HG02840 (cell line): ENCODE data around the gene TMEM117.
"Not testable (repeated sequence)": the region's sequence is repeated elsewhere in the genome, so short reads cannot be mapped to it uniquely, and the experiment has no call there.

Experiments used
- ATAC-seq: cut with Tn5 transposase; IDR thresholded peaks from one replicate; pipeline ENCODE4 v1.9.1; 2021; ENCODE audit warnings: mild to moderate bottlenecking, moderate library complexity, moderate number of reproducible peaks; ENCODE audit not compliant: unreplicated experiment, low FRiP score

TMEM117 gene

GRCh38 chr12:44347145-44347544, 511.3 kb downstream of the TMEM117 start:
- no peak for ATAC-seq

GRCh38 chr12:44357494-44357893, 521.6 kb downstream of the TMEM117 start:
- ATAC-seq, result no peak

- no peak for ATAC-seq
Measured at GRCh38 chr12:44358636-44359035, 522.8 kb downstream of the TMEM117 start.

- ATAC-seq, result no peak
Measured at GRCh38 chr12:44362947-44363346, 527.1 kb downstream of the TMEM117 start.

GRCh38 chr12:44367136-44367535, 531.3 kb downstream of the TMEM117 start:
- ATAC-seq, result no peak

GRCh38 chr12:44367916-44368315, 532.0 kb downstream of the TMEM117 start:
- no peak for ATAC-seq

DNA sequence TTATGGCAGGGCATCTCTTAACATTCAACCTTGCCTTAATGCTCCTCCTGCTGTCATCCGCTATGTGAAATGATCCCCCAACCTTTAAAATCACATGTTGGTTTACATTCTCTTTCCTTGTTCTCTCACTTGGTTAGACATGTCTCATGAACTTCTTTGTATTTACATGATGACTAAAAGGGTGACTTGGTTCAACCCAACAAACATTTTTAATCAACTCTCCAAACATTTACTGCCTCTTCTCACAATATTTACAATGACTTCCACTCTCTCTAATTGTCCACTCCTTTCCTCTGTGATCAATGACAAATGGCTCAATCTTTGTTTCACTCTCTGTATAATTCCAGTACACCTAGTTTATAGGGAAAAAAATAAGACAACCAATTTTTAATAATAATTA, 534.1 kb downstream of the TMEM117 start:
- no peak for ATAC-seq

GRCh38 chr12:44370982-44371381, 535.1 kb downstream of the TMEM117 start:
- no peak for ATAC-seq

- ATAC-seq, result no peak
Measured at GRCh38 chr12:44372259-44372658, 536.4 kb downstream of the TMEM117 start.

DNA sequence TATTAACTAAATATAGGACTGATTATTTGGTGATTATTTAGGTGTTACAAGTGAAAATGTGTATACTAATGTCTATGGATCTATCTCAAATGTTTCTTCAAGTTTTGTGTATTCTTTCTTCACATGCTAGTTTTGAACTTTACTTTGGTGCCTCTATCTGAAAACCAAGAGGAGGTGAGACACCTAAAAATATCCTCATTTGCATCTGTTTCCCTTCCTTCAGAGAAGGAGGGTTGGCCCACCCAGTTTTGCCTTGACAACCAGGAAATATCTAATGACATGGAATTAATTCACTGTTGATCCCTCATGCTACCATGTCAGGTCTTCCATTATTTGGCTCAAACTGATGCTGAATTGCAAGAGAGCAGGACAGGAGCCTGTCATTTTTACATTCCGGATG, 539.8 kb downstream of the TMEM117 start:
- no peak for ATAC-seq

DNA sequence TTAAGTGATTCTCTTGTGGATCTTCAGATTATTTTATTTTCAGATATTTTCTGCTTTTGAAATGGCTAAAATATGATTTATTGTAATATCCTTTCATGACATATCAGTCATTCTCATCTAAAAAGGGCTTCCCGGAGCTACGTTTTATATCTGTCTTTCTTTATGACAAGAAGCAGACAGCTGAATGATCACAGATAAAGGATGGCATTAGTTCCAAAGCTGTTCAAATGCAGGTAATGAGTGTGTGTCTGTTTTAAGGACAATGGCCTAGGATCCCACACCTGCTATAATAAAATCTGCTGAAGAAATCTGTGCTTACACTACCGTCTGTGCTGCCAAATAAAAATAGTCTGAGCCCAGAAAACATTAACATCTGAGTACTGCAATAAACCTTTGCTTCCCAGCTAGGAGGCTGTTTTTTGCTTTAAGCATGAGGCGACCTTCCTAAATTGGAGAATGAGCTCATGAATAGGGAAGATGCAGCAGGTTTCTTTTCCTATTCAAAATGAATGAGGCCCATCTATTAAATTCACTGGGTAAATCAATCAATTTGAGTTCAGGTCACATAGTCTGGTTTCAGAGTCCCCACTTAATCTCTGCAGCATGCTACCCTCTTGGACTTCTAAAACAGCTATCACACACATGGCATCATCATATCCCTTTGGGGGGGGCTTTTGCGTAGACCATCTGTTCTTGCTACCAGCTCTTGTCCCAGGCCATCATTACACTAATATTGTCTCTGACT, 541.7 kb downstream of the TMEM117 start:
- no peak for ATAC-seq

- not testable (repeated sequence) for ATAC-seq
Measured at GRCh38 chr12:44379113-44379512, 543.2 kb downstream of the TMEM117 start.

DNA sequence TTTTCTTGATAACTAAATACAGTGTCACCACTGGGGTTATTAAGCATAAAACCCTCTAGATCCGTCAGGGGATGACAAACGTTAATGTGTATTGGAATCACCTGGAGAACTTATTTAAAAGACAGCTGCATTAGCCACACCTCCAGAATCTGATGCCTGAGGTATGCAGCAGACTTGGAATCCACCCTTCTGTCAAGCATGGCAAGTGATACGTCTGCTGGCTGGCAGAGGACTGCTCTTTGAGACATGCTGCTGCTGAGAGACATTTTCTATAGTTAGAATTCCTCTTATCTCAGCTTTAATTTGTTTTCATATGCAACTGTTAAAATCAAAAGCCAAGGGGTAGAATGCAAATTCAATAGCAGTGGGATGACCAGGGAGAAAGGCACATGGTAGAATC, 544.0 kb downstream of the TMEM117 start:
- no peak for ATAC-seq

- ATAC-seq, result no peak
Measured at GRCh38 chr12:44380861-44381260, 545.0 kb downstream of the TMEM117 start.

DNA sequence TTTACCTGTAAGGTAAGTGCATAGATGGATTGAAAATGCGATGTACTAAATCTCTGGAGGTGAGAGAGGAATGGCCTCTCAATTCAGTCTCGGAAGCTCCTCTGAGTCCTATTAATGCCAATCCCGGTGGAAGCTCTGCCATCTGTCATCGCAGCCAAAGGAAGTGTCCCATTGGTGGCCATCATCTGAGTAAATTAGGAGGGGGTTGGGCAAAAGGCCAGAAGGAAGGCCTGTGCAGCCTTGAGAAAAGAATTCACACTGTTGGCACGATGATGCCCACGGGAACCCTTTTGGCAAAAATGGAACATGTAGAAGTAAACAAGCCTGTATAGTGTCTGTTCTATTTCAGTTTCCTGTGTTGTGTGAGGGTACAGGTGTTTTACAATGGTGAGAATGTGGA, 545.5 kb downstream of the TMEM117 start:
- no peak for ATAC-seq

GRCh38 chr12:44384136-44384535, 548.3 kb downstream of the TMEM117 start:
- ATAC-seq, result no peak

DNA sequence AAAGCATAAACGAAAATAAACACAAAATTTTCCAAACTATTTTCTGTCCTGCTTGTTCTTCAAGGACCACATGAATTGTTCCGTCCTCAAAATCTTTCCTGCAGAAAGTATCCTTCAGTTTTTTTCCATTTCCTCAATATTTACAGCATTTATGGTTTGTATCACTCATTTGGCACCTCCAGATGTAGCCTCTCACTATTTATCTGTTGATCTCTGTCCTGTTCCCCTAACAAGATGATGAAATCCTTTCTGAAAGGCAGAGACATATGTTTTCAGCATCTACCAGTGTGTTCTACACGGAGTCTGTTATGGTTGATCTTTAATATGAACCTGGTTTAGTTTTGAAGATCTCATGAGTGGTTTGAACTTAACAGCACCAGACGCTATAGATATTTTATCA, 550.1 kb downstream of the TMEM117 start:
- no peak for ATAC-seq

DNA sequence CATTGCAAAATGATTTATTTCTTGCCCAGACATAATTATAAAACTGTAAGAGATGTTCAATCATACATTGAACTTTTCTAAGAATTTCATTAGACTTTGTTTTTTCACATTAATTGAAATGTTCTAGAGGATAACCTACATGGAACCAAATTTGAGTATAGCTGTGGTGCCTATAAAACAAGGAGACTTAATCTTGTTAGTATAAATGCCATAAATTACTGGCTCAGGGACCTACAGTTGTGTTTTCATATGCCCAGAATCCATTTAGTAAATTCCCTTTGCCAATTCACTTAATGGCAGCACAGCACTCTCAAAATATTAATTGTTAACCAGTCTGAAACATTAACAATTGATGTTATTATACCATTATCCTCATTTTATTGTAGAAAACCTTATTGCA, 551.7 kb downstream of the TMEM117 start:
- ATAC-seq, result no peak

GRCh38 chr12:44389038-44389437, 553.2 kb downstream of the TMEM117 start:
- no peak for ATAC-seq

DNA sequence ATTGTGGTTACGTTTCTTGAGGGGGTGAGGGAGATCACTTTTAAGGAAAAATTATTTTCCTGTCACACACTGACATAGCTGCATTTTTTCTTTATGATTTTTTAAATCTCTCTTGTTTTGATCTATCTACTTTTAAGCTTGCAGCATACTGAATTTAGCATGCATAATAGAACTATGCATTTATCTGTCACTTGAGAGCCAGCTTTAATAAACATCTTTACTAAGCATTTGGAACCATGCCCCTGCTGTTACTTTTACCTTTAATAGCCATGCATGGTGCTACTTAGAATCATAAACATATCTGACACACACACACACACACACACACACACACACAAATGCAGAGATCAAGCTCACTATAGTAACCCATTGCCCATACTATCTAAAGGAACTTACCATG, 554.0 kb downstream of the TMEM117 start:
- no peak for ATAC-seq

DNA sequence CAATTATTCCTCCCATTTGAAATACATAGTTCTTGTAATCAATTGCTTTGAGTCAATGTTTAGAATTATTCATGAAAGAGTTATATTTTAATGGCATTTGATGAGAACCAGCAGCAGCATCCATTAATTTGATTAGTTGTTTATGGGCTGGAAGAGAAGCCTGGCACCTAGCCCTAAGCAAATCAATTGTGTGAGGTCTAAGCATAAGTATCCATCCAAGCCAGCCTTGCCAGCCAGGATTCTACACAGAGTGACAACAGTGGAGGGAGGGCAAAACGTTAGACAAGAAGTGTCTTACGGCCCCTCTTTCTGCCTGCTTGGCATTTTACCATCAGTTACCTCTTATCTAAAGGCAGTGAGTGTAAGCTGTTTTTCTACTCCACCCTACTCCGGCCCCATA, 561.8 kb downstream of the TMEM117 start:
- ATAC-seq, result no peak

- no peak for ATAC-seq
Measured at GRCh38 chr12:44403185-44403584, 567.3 kb downstream of the TMEM117 start.

DNA sequence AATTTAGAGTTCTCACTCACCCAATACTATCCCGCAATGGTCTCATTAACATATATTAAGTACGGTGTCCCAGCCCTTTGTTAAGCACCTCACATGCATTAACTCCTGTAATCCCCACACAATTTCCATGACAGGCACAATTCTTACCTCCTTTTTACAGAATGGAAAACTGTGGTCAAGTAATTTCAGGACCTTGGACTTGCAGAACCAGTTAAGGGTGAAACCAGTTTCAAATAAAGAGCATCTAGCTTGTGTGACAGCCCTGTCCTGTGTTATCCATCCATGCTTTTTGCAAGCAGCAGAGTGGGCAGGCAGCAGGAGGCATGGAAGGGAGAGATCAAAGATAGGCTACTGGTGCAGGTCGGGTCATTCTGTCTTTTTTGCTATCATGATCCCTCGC, 569.4 kb downstream of the TMEM117 start:
- ATAC-seq, result no peak
